Loucy (cell line): ENCODE results near the gene COLEC11.

Experiments used
- H2AFZ ChIP-seq: fragments of 200-600 bp; sonication (generic); 2 replicates; pipeline ENCODE4 v1.6.0; 2016; ENCODE audit warnings: antibody characterized with exemption, mild to moderate bottlenecking, low read length, moderate library complexity
- H3F3A ChIP-seq: fragments of 200-600 bp; 2 replicates; pipeline ENCODE4 v1.6.0; 2016; ENCODE audit warnings: antibody characterized with exemption, low read depth, mild to moderate bottlenecking
- H3K27me3 ChIP-seq: fragments of 200-600 bp; sonication (generic); 2 replicates; pipeline ENCODE4 v1.6.1; 2014; ENCODE audit warnings: low read length, mild to moderate bottlenecking; ENCODE audit not compliant: insufficient read depth, poor library complexity, severe bottlenecking
- H3K36me3 ChIP-seq: fragments of 200-600 bp; sonication (generic); 2 replicates; pipeline ENCODE4 v1.6.1; 2016; ENCODE audit warnings: low read length; ENCODE audit not compliant: insufficient read depth
- H3K4me1 ChIP-seq: fragments of 200-600 bp; sonication (generic); 2 replicates; pipeline ENCODE4 v1.5.1; 2014; ENCODE audit warnings: low read length, mild to moderate bottlenecking; ENCODE audit not compliant: insufficient read depth, poor library complexity, severe bottlenecking
- H3K4me2 ChIP-seq: fragments of 200-600 bp; sonication (generic); 2 replicates; pipeline ENCODE4 v1.6.0; 2014; ENCODE audit warnings: antibody characterized with exemption, low read length, low read depth, mild to moderate bottlenecking; ENCODE audit not compliant: poor library complexity, severe bottlenecking
- H3K4me3 ChIP-seq: fragments of 200-600 bp; sonication (generic); 2 replicates; pipeline ENCODE4 v1.5.1; 2014; ENCODE audit warnings: low read length, mild to moderate bottlenecking, mixed read lengths; ENCODE audit not compliant: poor library complexity, severe bottlenecking
- H3K79me2 ChIP-seq: fragments of 200-600 bp; sonication (generic); 2 replicates; pipeline ENCODE4 v1.6.1; 2014; ENCODE audit warnings: low read length; ENCODE audit not compliant: insufficient read depth
- H3K9ac ChIP-seq: fragments of 200-600 bp; sonication (generic); 2 replicates; pipeline ENCODE4 v1.6.0; 2014; ENCODE audit warnings: mild to moderate bottlenecking, low read depth, low read length, moderate library complexity; ENCODE audit not compliant: poor library complexity, severe bottlenecking
- H3K9me2 ChIP-seq: fragments of 200-600 bp; sonication (generic); replicated peaks from 2 replicates; pipeline ENCODE4 v1.6.1; 2016; ENCODE audit warnings: low read depth, low read length, mixed read lengths
- H3K9me3 ChIP-seq: fragments of 200-600 bp; sonication (generic); 2 replicates; pipeline ENCODE4 v1.6.1; 2014; ENCODE audit warnings: mild to moderate bottlenecking, antibody characterized with exemption, low read length, low read depth; ENCODE audit not compliant: insufficient read depth
- H4K20me1 ChIP-seq: fragments of 200-600 bp; sonication (generic); 2 replicates; pipeline ENCODE4 v1.6.0; 2014; ENCODE audit warnings: antibody characterized with exemption, low read length, mild to moderate bottlenecking; ENCODE audit not compliant: insufficient read depth, poor library complexity, severe bottlenecking
- EZH2phosphoT487 ChIP-seq: fragments of 200-600 bp; IDR thresholded peaks from 2 replicates; pipeline ENCODE4 v1.6.1; 2018; ENCODE audit warnings: antibody characterized with exemption, mild to moderate bottlenecking, moderate library complexity, borderline replicate concordance
- TF ChIP-seq, protein P1 (sequence below): fragments of 200-600 bp; sonication (generic); conservative IDR thresholded peaks from 2 replicates; pipeline ENCODE4 v1.5.1; 2014; ENCODE audit warnings: mild to moderate bottlenecking, antibody characterized with exemption, low read length

The COLEC11 gene

GRCh38 chr2:3667151-3667631 lies 72.3 kb downstream of the COLEC11 start:
- no peak overlapping the region for H3K4me2 ChIP-seq
- no peaks in the 10 kb centered on the region for H3K27me3 ChIP-seq
- no peaks in the 10 kb centered on the region for H4K20me1 ChIP-seq
- H2AFZ ChIP-seq = no peak overlapping the region
- H3K9me2 ChIP-seq = no peaks in the 10 kb centered on the region
- no peaks in the 10 kb centered on the region for H3K36me3 ChIP-seq
- no peak overlapping the region for H3K9ac ChIP-seq
- no peaks in the 10 kb centered on the region for H3F3A ChIP-seq
- H3K4me3 ChIP-seq = no peak overlapping the region
- H3K9me3 ChIP-seq = no peaks in the 10 kb centered on the region
- no peaks in the 10 kb centered on the region for H3K4me1 ChIP-seq
- no peaks in the 10 kb centered on the region for H3K79me2 ChIP-seq
- TF ChIP-seq EZH2phosphoT487 = no peak
- TF ChIP-seq, protein P1, sequence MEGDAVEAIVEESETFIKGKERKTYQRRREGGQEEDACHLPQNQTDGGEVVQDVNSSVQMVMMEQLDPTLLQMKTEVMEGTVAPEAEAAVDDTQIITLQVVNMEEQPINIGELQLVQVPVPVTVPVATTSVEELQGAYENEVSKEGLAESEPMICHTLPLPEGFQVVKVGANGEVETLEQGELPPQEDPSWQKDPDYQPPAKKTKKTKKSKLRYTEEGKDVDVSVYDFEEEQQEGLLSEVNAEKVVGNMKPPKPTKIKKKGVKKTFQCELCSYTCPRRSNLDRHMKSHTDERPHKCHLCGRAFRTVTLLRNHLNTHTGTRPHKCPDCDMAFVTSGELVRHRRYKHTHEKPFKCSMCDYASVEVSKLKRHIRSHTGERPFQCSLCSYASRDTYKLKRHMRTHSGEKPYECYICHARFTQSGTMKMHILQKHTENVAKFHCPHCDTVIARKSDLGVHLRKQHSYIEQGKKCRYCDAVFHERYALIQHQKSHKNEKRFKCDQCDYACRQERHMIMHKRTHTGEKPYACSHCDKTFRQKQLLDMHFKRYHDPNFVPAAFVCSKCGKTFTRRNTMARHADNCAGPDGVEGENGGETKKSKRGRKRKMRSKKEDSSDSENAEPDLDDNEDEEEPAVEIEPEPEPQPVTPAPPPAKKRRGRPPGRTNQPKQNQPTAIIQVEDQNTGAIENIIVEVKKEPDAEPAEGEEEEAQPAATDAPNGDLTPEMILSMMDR = no peak

GRCh38 chr2:3669656-3670055 lies 74.7 kb downstream of the COLEC11 start:
- Histone ChIP-seq H3F3A (no peaks in the 10 kb centered on the region), H3K4me1 (no peaks in the 10 kb centered on the region), H3K9me3 (no peaks in the 10 kb centered on the region), H3K9me2 (no peaks in the 10 kb centered on the region), H3K4me2 (no peak overlapping the region), H4K20me1 (no peaks in the 10 kb centered on the region), H2AFZ (no peak overlapping the region), H3K4me3 (no peak overlapping the region), H3K27me3 (no peaks in the 10 kb centered on the region), H3K9ac (no peak overlapping the region), H3K36me3 (no peaks in the 10 kb centered on the region), H3K79me2 (no peaks in the 10 kb centered on the region)
- TF ChIP-seq, protein P1 = no peak
- no peak for TF ChIP-seq EZH2phosphoT487

DNA sequence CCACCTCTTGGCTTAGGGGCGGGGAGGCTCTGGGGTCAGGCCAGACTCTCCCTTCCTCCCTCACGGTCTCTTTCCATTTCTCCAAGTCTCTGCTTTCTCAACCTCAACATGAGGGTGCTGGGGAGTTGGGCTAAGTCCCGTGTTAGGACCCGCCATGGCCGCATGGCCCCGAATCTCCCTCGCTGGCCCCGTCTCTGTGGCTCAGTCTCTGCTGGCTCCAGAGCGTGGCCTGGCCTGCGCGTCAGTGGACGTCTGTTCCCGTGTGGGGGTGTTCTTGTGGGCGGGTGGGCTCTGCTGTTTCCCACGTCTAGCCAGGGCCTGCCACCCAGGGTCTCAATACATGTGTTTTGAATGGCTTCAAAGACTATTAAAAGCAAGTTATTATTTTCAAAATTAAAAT lies 75.5 kb downstream of the COLEC11 start:
- Histone ChIP-seq H3K27me3 (no peaks in the 10 kb centered on the region), H3K4me2 (no peak overlapping the region), H3K9me3 (no peaks in the 10 kb centered on the region), H3K79me2 (no peaks in the 10 kb centered on the region), H2AFZ (no peak overlapping the region), H3K4me1 (no peaks in the 10 kb centered on the region), H3K36me3 (no peaks in the 10 kb centered on the region), H3F3A (no peaks in the 10 kb centered on the region), H3K4me3 (no peak overlapping the region), H4K20me1 (no peaks in the 10 kb centered on the region), H3K9me2 (no peaks in the 10 kb centered on the region), H3K9ac (no peak overlapping the region)
- TF ChIP-seq, protein P1 = no peak
- no peak for TF ChIP-seq EZH2phosphoT487
